ELF-1 (cell line): Measurements from ENCODE around the gene NKAIN2.
"Not testable (repeated sequence)": the region's sequence is repeated elsewhere in the genome, so short reads cannot be mapped to it uniquely, and the experiment has no call there.

Experiments
- DNase-seq: peaks from one replicate; pipeline ENCODE4 v3.0.0-alpha.2; 2016; ENCODE audit warnings: low read depth, low spot score

Gene NKAIN2

GRCh38 chr6:124494956-124495664 is 691.4 kb downstream of the NKAIN2 start:
- DNase-seq, result no peak

GRCh38 chr6:124495665-124496190 is 692.1 kb downstream of the NKAIN2 start:
- DNase-seq, result no peak

DNA sequence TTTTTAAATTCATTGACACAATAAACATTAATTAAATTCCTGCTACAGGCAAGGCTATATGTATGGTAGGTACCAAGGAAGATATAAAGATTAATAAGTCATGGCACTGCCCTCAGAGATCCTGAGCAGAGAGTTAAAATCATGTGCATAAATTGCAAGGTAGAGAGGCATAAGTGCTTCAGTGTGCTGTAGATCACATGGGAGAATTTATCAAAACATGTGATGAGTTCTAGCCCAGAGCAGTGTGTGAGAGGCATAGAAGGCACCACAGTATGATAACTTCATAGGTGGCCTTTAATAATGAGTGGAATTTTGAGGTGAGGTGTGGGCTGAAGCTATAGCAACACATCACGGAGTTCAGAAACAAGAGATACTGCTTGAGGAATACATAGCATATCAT is 692.7 kb downstream of the NKAIN2 start:
- no peak for DNase-seq

GRCh38 chr6:124512431-124512830 is 708.8 kb downstream of the NKAIN2 start:
- DNase-seq, result no peak

GRCh38 chr6:124517339-124517738 is 713.7 kb downstream of the NKAIN2 start:
- no peak for DNase-seq

GRCh38 chr6:124520514-124520913 is 716.8 kb downstream of the NKAIN2 start:
- no peak for DNase-seq

DNA sequence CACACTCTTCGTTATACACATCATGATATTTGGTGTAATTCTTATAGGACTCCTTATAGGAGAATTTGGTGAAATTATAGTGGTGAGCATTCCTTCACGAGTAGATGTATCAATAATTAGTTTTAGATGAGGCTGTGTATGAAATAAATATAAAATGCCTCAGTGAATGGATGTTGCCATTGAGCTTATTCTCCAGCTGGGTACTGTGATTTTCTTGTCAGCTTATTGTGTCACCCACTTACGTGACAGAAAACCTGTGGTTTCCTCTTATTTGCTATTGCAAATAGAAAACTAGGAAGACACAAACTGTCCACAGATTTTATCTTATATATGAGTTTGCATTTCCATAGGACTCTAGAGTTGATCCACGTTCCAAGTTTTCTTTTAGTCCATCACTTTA is 718.7 kb downstream of the NKAIN2 start:
- no peak for DNase-seq

GRCh38 chr6:124524491-124525200 is 721.0 kb downstream of the NKAIN2 start:
- DNase-seq, result no peak

DNA sequence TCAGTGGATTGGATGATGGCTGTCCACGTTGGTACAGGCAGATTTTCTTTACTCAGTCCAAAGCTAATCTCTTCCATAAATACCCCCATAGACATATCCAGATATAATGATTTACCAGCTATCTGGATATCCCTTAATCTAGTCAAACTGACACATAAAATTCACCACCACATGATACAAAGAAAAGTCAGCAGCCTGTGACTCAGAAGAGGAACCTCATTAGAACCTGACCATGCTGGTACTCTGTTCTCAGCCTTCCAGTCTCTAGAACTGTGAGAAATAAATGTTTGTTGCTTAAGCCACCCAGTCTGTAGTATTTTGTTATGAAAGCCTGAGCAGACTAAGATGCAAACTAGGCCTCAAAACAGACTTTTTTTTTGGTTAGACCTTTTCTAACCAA is 727.3 kb downstream of the NKAIN2 start:
- no peak for DNase-seq

GRCh38 chr6:124535299-124535698 is 731.6 kb downstream of the NKAIN2 start:
- no peak for DNase-seq

DNA sequence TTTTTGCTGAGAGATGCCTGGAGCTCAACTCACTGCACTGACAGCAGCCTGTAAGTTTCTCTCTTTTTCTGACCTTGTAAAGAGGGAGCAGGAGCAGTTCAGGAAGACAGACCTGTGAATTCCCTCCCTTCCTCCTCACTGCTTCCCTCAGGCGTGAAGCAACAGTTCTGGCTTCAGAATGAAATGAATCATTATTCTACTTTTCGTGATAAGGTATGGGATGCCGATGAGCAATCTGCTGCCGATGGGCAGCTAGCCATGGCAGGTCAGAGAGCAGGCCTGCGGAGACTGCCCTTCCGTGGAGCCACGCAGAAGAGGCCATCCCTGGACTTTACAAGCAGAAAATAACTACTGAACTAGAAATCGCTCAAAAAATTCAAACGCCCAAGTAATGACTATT is 732.1 kb downstream of the NKAIN2 start:
- no peak for DNase-seq

- no peak for DNase-seq
Measured at GRCh38 chr6:124536157-124536841, 732.6 kb downstream of the NKAIN2 start.

GRCh38 chr6:124536842-124537191 is 733.2 kb downstream of the NKAIN2 start:
- no peak for DNase-seq

- DNase-seq, result no peak
Measured at GRCh38 chr6:124539096-124539495, 735.4 kb downstream of the NKAIN2 start.

GRCh38 chr6:124541573-124541972 is 737.9 kb downstream of the NKAIN2 start:
- DNase-seq, result no peak

DNA sequence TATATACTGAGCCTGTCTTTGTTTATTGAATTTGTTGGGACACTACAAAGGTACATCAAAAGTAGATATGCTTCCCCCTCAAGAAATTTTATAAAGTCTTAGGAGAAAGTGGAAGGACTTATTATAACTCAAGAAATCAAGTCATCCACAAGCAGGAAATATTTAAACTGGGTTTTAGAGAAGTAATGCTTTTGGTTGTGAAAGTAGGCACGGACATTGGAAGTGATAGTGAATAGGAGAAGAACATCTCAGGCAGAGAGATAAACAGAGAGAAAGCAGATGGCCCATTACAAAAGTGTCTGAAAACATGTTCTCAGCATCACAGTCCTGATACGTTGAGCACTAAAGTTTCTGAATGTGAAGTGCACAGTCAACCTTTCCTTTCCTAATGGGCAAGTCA is 742.9 kb downstream of the NKAIN2 start:
- DNase-seq, result no peak

DNA sequence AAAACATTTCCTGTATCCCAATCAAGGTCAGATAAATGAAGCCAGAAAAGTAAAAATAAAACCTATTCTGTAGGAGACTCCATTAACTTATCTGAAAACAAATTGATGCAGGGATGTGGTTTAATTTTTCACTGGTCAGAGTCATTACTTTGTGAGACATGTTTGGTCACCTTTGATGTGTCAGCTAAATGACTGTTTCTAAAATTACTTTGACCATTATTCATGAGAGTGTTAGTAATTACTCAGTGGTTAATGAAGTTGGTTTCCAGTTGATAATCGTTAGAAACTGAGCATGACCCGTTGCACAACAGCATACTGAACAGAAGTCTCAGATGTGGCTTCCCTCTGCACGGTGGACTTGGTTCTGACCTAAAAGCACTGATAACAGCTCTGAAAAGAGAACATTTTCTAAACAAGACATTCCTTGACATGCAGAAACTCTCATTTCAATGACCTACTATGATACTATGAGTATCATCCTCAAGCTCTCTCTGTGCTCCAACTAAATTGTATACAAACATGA is 748.1 kb downstream of the NKAIN2 start:
- DNase-seq, result no peak

GRCh38 chr6:124557873-124558272 is 754.2 kb downstream of the NKAIN2 start:
- DNase-seq, result no peak

DNA sequence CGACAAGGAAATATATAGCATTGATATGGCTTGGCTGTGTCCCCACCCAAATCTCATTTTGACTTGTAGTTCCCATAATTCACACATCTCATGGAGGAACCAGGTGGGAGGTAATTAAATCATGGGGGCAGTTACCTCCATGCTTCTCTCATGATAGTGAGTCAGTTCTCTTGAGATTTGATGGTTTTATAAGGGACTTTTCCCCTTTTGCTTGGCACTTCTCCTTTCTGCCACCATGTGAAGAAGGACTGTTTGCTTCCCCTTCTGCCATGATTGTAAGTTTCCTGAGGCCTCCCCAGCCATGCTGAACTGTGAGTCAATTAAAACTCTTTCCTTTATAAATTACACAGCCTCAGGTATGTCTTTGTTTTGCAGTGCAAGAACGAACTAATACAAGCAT is 756.4 kb downstream of the NKAIN2 start:
- DNase-seq, result not testable (repeated sequence)

- no peak for DNase-seq
Measured at GRCh38 chr6:124560873-124561567, 757.4 kb downstream of the NKAIN2 start.

DNA sequence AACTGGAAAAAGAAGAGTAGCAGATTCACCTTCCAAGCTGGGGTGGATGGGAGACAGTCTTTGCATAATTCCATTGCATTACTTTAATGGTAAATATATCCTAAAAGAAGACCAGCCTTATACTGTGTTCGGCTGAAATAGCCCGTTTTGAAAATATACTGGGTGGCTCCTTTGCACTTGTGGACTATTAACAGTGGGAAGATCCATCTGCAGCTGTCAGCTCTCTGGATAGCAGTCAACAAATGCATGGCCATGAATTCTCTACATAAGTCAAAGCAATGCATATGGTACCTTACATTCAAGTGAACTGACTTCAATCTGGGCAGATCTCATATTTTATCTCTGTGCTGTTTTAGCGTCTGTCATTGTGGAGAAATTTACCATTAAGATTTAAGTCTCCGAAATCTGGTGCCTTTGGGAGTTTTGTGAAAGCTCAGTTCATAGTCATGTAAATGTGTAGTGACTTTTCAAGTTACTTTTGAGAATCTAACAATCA is 758.0 kb downstream of the NKAIN2 start:
- no peak for DNase-seq

- DNase-seq, result not testable (repeated sequence)
Measured at GRCh38 chr6:124564125-124564524, 760.5 kb downstream of the NKAIN2 start.
